NCI-H526 (cell line): Measurements from ENCODE around the gene NFIB.
A peak's percentile ranks its signal among the peaks of the same experiment; 100 is the strongest.

Experiments
- DNase-seq, 2 experiments: peaks; one replicate each; lab custom pipeline; 2025; lab: John Stamatoyannopoulos, UW

The NFIB gene

GRCh38 chr9:14151451-14151850 lies 162.5 kb downstream of the NFIB start:
- no peak for DNase-seq

GRCh38 chr9:14148501-14149103 lies 165.3 kb downstream of the NFIB start:
- no peak for DNase-seq

- DNase-seq = no peak
Observed at GRCh38 chr9:14147738-14148137, 166.2 kb downstream of the NFIB start.

GRCh38 chr9:14146201-14146874 lies 167.6 kb downstream of the NFIB start:
- DNase-seq = no peak

- DNase-seq = no peak
Observed at GRCh38 chr9:14144215-14144614, 169.7 kb downstream of the NFIB start.

GRCh38 chr9:14141699-14142098 lies 172.2 kb downstream of the NFIB start:
- no peak for DNase-seq

- DNase-seq = no peak
Observed at GRCh38 chr9:14140096-14140697, 173.7 kb downstream of the NFIB start.

- no peak for DNase-seq
Observed at GRCh38 chr9:14139287-14139686, 174.7 kb downstream of the NFIB start.

- DNase-seq = no peak
Observed at GRCh38 chr9:14136646-14137370, 177.1 kb downstream of the NFIB start.

GRCh38 chr9:14136047-14136635 lies 177.8 kb downstream of the NFIB start:
- no peak for DNase-seq

GRCh38 chr9:14135421-14135820 lies 178.5 kb downstream of the NFIB start:
- DNase-seq = no peak

GRCh38 chr9:14133394-14133793 lies 180.5 kb downstream of the NFIB start:
- DNase-seq = no peak

- DNase-seq = no peak
Observed at GRCh38 chr9:14132775-14133174, 181.2 kb downstream of the NFIB start.

GRCh38 chr9:14131356-14132088 lies 182.4 kb downstream of the NFIB start:
- DNase-seq = peak in 1 of 2 experiments; percentile 14

GRCh38 chr9:14127656-14128055 lies 186.3 kb downstream of the NFIB start:
- DNase-seq = no peak

- no peak for DNase-seq
Observed at GRCh38 chr9:14119694-14120514, 194.0 kb downstream of the NFIB start.

GRCh38 chr9:14112226-14112625 lies 201.7 kb downstream of the NFIB start:
- DNase-seq = no peak

GRCh38 chr9:14111696-14112095 lies 202.2 kb downstream of the NFIB start:
- DNase-seq = no peak

- no peak for DNase-seq
Observed at GRCh38 chr9:14107977-14108376, 206.0 kb downstream of the NFIB start.

- DNase-seq = no peak
Observed at GRCh38 chr9:14107495-14107894, 206.4 kb downstream of the NFIB start.

- DNase-seq = no peak
Observed at GRCh38 chr9:14106699-14107098, 207.2 kb downstream of the NFIB start.
